ENCODE data around the gene JMJD1C.

DNA sequence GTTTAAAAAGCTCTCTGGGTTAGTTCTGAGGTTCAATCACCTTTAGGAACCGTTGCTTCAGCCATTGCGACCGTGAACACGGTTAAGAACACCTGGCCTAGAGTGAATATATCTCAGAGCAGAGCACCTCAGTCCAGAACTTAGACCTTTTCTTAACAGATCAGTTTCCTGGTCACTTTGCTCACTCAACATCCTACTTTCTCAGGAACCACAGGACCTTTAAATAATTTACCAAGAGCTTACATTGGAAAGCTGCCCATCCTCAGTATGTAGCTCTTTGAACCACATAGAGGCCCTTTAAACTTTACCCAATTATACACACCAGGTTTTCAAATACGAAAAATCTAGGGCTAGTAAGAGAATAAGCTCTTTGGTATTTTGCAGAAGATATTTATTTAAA is 179.4 kb downstream of the JMJD1C start:
- TF ChIP-seq, protein P1, sequence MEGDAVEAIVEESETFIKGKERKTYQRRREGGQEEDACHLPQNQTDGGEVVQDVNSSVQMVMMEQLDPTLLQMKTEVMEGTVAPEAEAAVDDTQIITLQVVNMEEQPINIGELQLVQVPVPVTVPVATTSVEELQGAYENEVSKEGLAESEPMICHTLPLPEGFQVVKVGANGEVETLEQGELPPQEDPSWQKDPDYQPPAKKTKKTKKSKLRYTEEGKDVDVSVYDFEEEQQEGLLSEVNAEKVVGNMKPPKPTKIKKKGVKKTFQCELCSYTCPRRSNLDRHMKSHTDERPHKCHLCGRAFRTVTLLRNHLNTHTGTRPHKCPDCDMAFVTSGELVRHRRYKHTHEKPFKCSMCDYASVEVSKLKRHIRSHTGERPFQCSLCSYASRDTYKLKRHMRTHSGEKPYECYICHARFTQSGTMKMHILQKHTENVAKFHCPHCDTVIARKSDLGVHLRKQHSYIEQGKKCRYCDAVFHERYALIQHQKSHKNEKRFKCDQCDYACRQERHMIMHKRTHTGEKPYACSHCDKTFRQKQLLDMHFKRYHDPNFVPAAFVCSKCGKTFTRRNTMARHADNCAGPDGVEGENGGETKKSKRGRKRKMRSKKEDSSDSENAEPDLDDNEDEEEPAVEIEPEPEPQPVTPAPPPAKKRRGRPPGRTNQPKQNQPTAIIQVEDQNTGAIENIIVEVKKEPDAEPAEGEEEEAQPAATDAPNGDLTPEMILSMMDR (conservative IDR thresholded peaks at IDR 0.05; ENCODE audit: low read length), result no peak
- TF ChIP-seq EZH2phosphoT487 (IDR thresholded peaks at IDR 0.05; ENCODE audit: borderline replicate concordance, low read depth, low read length), result no peak
